DOHH2 (cell line): ENCODE data around the gene ASB6.

Experiments
- H3F3A ChIP-seq: fragments of 200-600 bp; sonication (generic), shearing (Covaris generic); 2 replicates; pipeline ENCODE4 v1.6.0; 2016; ENCODE audit warnings: antibody characterized with exemption, mild to moderate bottlenecking; ENCODE audit not compliant: control insufficient read depth, insufficient read depth
- H3K27ac ChIP-seq: fragments of 200-600 bp; sonication (generic); 2 replicates; pipeline ENCODE4 v1.5.1; 2014; ENCODE audit warnings: low read depth, mild to moderate bottlenecking, low read length, moderate library complexity
- H3K27me3 ChIP-seq: fragments of 200-600 bp; sonication (generic); 2 replicates; pipeline ENCODE4 v1.6.1; 2014; ENCODE audit warnings: mild to moderate bottlenecking, low read length, mixed read lengths; ENCODE audit not compliant: control insufficient read depth
- H3K36me3 ChIP-seq: fragments of 200-600 bp; sonication (generic); 2 replicates; pipeline ENCODE4 v1.6.1; 2014; ENCODE audit warnings: mild to moderate bottlenecking, low read length, moderate library complexity, mixed read lengths; ENCODE audit not compliant: control insufficient read depth
- H3K4me1 ChIP-seq: fragments of 200-600 bp; sonication (generic); 2 replicates; pipeline ENCODE4 v1.6.1; 2014; ENCODE audit warnings: mild to moderate bottlenecking, low read length, mixed read lengths; ENCODE audit not compliant: control insufficient read depth
- H3K4me2 ChIP-seq: fragments of 200-600 bp; sonication (generic); 2 replicates; pipeline ENCODE4 v1.6.0; 2014; ENCODE audit warnings: mild to moderate bottlenecking, low read length, moderate library complexity
- H3K4me3 ChIP-seq: fragments of 200-600 bp; sonication (generic); 2 replicates; pipeline ENCODE4 v1.5.1; 2014; ENCODE audit warnings: mild to moderate bottlenecking, low read length, mixed read lengths
- H3K79me2 ChIP-seq: fragments of 200-600 bp; sonication (generic); 2 replicates; pipeline ENCODE4 v1.6.1; 2014; ENCODE audit warnings: mild to moderate bottlenecking, low read length, mixed read lengths; ENCODE audit not compliant: control insufficient read depth
- H3K9me2 ChIP-seq: fragments of 200-600 bp; sonication (generic); replicated peaks from 2 replicates; pipeline ENCODE4 v1.6.1; 2014; ENCODE audit warnings: mild to moderate bottlenecking, low read length, mixed read lengths; ENCODE audit not compliant: control insufficient read depth
- H3K9me3 ChIP-seq: fragments of 200-600 bp; sonication (generic); 2 replicates; pipeline ENCODE4 v1.6.1; 2014; ENCODE audit warnings: antibody characterized with exemption, low read length, mixed read lengths; ENCODE audit not compliant: control insufficient read depth, insufficient read depth
- H4K20me1 ChIP-seq: fragments of 200-600 bp; sonication (generic); 2 replicates; pipeline ENCODE4 v1.6.0; 2014; ENCODE audit warnings: low read depth, mild to moderate bottlenecking, antibody characterized with exemption, low read length, moderate library complexity; ENCODE audit not compliant: control insufficient read depth, insufficient read depth
- EZH2phosphoT487 ChIP-seq: fragments of 200-600 bp; sonication (generic); IDR thresholded peaks from 2 replicates; pipeline ENCODE4 v1.6.1; 2017; ENCODE audit warnings: borderline replicate concordance, mild to moderate bottlenecking, antibody characterized with exemption, low read length, moderate library complexity, mixed read lengths
- TF ChIP-seq, protein P1 (sequence below): fragments of 200-600 bp; sonication (generic); IDR thresholded peaks from one replicate; pipeline ENCODE4 v1.5.1; 2014; ENCODE audit warnings: antibody characterized with exemption, mild to moderate bottlenecking, low read depth, low read length; ENCODE audit not compliant: poor library complexity, severe bottlenecking

The ASB6 gene

DNA sequence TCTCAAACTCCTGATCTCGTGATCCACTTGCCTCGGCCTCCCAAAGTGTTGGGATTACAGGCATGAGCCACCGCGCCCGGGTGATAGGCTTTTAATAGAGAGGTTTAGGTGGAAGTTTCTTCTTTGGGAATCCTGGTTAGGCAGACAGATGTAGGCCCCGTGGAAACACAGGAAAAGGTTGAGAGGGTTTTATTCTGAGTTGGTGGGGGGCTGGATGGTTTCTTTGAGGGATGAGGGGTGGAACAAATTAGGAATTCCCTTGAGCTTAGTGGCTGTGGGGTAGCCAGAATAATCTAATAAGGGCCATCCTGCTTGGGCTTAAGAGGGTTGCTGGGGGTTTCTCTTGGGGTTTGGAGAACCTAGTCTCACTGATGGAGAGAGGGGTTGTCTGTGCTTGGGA, 51.5 kb downstream of the ASB6 start:
- H3K4me1 ChIP-seq: peaks cover 18% of the 10 kb centered on the region
- no peaks in the 10 kb centered on the region for H4K20me1 ChIP-seq
- H3K36me3 ChIP-seq: no peaks in the 10 kb centered on the region
- H3F3A ChIP-seq: no peaks in the 10 kb centered on the region
- H3K27me3 ChIP-seq: peaks cover 15% of the 10 kb centered on the region
- H3K79me2 ChIP-seq: no peaks in the 10 kb centered on the region
- no peak overlapping the region for H3K4me2 ChIP-seq
- TF ChIP-seq EZH2phosphoT487: no peak
- TF ChIP-seq, protein P1, sequence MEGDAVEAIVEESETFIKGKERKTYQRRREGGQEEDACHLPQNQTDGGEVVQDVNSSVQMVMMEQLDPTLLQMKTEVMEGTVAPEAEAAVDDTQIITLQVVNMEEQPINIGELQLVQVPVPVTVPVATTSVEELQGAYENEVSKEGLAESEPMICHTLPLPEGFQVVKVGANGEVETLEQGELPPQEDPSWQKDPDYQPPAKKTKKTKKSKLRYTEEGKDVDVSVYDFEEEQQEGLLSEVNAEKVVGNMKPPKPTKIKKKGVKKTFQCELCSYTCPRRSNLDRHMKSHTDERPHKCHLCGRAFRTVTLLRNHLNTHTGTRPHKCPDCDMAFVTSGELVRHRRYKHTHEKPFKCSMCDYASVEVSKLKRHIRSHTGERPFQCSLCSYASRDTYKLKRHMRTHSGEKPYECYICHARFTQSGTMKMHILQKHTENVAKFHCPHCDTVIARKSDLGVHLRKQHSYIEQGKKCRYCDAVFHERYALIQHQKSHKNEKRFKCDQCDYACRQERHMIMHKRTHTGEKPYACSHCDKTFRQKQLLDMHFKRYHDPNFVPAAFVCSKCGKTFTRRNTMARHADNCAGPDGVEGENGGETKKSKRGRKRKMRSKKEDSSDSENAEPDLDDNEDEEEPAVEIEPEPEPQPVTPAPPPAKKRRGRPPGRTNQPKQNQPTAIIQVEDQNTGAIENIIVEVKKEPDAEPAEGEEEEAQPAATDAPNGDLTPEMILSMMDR: no peak
- no peaks in the 10 kb centered on the region for H3K9me2 ChIP-seq
- H3K9me3 ChIP-seq: no peaks in the 10 kb centered on the region
- no peak overlapping the region for H3K27ac ChIP-seq
- H3K4me3 ChIP-seq: no peak overlapping the region

DNA sequence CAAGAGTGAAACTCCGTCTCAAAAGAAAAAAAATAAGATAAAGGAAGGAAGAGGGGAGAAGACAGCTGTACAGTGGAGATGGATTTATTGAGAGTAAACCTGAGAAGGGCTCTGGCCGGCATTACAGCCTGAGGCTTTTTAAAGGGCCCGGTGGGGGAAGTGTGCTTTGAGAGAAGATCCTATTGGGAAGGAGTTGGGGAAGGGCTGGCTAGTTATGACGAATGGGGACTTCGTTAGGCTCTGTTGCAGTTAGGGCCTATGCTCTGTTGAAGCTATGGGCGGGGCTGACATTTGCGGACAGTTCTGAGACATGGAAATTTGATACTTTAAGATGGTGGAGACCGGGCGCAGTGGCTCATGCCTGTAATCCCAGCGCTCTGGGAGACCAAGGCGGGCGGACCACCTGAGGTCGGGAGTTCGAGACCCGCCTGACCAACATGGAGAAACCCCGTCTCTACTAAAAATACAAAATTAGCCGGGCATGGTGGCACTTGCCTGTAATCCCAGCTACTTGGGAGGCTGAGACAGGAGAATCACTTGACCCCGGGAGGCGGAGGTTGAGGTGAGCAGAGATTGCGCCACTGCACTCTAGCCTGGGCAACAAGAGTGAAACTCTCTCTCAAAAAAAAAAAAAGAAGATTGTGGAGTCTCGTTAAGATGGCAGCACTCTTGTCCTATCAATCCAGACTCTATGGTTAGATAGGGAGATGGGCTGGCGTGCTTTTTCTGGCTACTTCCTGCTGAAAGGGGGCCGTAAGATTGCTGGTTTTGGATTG, 54.3 kb downstream of the ASB6 start:
- no peak overlapping the region for H3K4me3 ChIP-seq
- H4K20me1 ChIP-seq: no peaks in the 10 kb centered on the region
- no peaks in the 10 kb centered on the region for H3K36me3 ChIP-seq
- no peaks in the 10 kb centered on the region for H3F3A ChIP-seq
- H3K9me3 ChIP-seq: no peaks in the 10 kb centered on the region
- TF ChIP-seq EZH2phosphoT487: no peak
- TF ChIP-seq, protein P1: no peak
- no peak overlapping the region for H3K27ac ChIP-seq
- H3K9me2 ChIP-seq: no peaks in the 10 kb centered on the region
- H3K27me3 ChIP-seq: peaks cover 4% of the 10 kb centered on the region; the same call in 1 of the 2 replicates
- no peaks in the 10 kb centered on the region for H3K79me2 ChIP-seq
- H3K4me2 ChIP-seq: no peak overlapping the region
- peaks cover 20% of the 10 kb centered on the region for H3K4me1 ChIP-seq

DNA sequence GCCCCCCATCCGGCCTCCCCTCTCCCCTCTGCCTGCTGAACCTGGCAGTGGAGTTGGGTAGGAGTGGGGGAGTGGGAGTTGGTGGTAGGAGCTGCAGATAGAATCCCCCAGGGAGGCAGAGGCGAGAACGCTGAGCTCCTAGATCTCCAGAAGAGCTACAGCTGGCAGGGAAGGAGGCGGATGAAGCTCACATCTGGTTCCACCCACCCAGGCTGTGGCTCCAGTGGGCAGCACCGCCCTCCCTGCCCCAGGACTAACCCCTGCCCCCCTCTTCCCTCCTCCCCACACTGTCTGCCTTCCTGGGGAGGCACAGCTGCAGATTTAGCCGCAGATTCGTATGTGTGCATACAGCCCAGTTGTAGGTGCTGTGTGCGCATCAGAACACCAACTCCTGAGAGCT, 55.3 kb downstream of the ASB6 start:
- H3K27ac ChIP-seq: no peak overlapping the region
- H3K4me3 ChIP-seq: no peak overlapping the region
- no peaks in the 10 kb centered on the region for H3K9me3 ChIP-seq
- peaks cover 20% of the 10 kb centered on the region for H3K4me1 ChIP-seq
- H3K4me2 ChIP-seq: no peak overlapping the region
- peaks cover 4% of the 10 kb centered on the region; the same call in 1 of the 2 replicates for H3K27me3 ChIP-seq
- no peaks in the 10 kb centered on the region for H3F3A ChIP-seq
- TF ChIP-seq, protein P1: no peak
- TF ChIP-seq EZH2phosphoT487: no peak
- no peaks in the 10 kb centered on the region for H4K20me1 ChIP-seq
- no peaks in the 10 kb centered on the region for H3K79me2 ChIP-seq
- no peaks in the 10 kb centered on the region for H3K9me2 ChIP-seq
- no peaks in the 10 kb centered on the region for H3K36me3 ChIP-seq
